GM18858 (cell line): ENCODE results near the gene NBEA.

Experiments used
- ATAC-seq: cut with Tn5 transposase; IDR thresholded peaks from one replicate; pipeline ENCODE4 v1.9.1; 2021; ENCODE audit not compliant: unreplicated experiment

Gene NBEA

GRCh38 chr13:35164324-35164932 lies 222.4 kb downstream of the NBEA start:
- peak; percentile 68 for ATAC-seq

- no peak for ATAC-seq
These were observed 223.1 kb downstream of the NBEA start for GRCh38 chr13:35165205-35165604.

GRCh38 chr13:35179494-35179893 lies 237.4 kb downstream of the NBEA start:
- ATAC-seq = no peak

DNA sequence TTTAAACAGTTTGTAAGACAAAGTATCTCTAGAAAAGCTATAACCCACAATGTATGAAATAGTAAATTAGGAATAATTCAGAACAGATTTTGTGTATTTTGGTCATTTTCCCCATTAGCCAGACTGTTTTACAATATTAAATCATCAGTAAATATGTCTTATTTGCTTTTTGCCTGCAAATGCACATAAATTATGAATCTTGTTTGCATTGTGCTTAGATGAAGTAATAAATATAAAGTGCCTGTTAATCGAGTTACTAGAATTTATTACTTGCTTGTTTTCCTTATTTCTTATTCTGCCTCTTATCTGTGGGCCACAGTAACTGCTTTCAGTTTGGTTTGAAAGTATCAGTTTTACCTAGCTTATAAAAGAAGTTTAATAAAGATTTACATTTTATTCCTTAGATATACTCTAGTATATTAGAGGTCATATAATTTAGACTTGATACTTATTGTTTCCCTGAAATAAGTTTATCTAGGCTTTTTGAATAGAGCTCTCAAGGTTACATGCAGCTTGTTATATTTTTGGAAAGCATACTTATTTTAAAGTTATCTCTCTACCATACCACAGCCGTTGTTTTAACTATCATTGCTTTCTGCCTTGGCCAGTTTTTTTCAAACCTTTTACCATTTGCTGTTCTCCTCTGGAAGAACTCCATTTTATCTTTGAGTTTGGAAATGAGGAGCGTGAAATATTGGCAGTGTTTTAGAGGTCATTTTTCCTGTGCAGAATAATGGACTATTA lies 238.0 kb downstream of the NBEA start:
- ATAC-seq = no peak

GRCh38 chr13:35190241-35190640 lies 248.2 kb downstream of the NBEA start:
- ATAC-seq = no peak

DNA sequence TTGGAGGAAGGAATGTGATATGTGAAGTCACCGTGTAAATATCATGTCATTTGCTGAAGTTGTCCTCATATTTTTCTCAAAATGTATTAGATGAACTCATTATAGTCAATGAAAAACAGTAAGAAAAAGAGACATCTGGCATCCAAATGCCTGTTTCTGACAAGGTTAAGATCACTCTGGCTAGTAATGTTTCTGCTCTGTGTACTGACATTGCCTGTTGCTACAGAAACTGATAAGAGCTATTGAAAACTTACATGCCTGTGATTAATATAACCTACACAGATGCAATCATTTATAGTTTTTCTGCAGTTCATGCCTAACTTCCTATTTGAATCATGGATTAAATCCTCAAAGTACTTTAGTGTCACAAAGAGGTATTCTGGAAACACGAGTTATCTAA lies 249.8 kb downstream of the NBEA start:
- ATAC-seq = no peak

DNA sequence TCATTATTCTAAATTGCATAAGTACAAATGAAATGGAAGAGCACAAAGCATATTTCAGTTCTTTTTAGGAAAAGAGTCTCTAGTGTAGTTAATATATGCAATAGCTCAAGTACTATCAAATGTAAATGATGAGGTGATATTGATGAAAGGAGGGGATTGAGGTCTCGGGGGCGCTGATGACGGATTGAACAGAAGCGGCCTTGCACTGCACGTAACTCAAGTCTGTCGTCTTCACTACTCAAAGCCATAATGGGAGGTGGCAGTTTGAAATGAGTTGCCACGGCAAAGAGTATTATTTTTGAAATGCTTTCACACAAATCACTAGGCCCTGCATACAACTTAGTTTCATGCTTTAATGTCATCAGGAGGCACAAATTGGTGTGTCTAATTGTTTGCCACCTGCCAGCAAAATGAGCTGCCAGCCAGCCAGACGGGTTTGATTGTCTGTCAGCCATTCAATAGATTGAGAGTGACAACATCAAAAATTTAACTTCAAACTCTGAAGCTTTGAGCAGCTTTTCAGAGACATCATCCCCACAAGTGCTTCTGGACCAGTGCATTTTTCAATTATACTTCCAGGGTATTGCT lies 256.6 kb downstream of the NBEA start:
- no peak for ATAC-seq

- no peak for ATAC-seq
These were observed 266.5 kb downstream of the NBEA start for GRCh38 chr13:35208587-35208986.

- no peak for ATAC-seq
These were observed 268.2 kb downstream of the NBEA start for GRCh38 chr13:35210261-35210660.

- no peak for ATAC-seq
These were observed 269.9 kb downstream of the NBEA start for GRCh38 chr13:35211949-35212348.

DNA sequence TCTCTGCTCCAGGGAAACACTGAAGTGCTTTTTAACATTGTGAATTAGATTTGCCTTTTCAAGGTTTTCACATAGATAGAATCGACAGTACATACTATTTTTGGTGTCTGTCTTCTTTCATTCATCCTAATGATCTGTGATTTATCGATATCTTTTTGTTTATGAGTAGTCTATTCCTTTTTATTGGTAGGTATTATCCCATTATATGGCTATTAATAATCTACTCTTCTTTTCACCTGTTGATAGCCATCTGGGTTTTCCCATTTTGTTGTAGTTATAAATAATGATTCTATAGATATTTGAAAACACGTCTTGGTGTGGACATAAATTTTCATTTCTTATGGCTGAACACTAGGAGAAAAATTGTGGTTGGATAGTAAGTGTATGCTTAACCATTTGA lies 271.8 kb downstream of the NBEA start:
- ATAC-seq = no peak

DNA sequence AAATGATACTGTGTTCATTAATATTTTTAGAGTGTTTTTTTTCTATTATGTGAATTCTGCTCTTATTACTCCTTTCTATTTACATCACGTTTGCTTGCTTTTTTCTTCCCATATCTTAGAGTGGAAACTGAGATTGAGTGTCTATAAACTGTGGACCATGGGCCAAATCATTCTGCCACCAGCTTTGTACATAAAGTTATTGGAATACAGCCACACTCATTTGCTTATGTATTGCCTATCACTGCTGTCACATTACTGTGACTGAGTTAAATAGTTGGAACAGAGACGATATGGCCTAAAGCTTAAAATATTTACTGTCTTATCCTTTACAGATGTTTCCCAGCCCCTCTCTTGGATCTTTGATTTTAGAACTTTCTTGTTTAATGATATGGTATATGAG lies 274.1 kb downstream of the NBEA start:
- no peak for ATAC-seq

DNA sequence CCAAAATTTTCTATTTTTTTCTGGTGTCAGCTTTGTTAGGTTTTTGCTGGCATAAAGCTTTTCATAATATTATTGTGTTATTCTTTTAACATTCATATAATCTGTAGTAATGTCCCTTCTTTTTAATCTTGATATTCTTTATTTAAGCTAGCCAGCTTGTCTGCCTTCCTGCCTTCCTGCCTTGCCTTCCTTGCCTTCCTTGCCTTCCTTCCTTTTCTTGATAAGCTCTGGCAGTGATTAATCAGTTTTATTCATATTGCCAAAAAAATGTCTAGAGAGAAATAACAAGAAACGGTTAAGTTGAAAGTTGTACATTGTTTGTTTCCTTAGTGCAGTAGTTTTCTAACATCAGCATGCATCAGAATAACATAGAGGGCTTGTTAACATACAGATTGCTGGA lies 277.0 kb downstream of the NBEA start:
- ATAC-seq = no peak

GRCh38 chr13:35225159-35225558 lies 283.1 kb downstream of the NBEA start:
- no peak for ATAC-seq

- ATAC-seq = no peak
These were observed 283.5 kb downstream of the NBEA start for GRCh38 chr13:35225582-35225981.

DNA sequence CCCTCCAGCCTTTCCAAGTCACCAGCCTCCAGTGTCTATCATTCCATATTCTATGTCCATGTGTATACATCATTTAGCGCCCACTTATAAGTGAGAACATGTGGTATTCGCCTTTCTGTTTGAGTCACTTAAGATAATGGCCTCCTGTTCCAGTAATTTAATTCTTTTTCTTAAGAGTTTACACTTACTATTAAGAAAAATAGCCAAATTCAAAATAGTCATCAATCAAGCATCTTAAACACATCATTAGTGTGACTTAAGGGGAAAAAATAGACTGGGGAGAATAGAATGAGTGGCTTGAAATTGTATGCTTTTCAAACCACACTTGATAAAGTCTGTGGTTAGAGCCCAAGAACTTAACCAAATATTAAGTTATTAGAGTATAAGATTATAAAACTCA lies 286.5 kb downstream of the NBEA start:
- no peak for ATAC-seq

- no peak for ATAC-seq
These were observed 289.4 kb downstream of the NBEA start for GRCh38 chr13:35231426-35231825.

GRCh38 chr13:35238274-35238673 lies 296.2 kb downstream of the NBEA start:
- ATAC-seq = no peak

DNA sequence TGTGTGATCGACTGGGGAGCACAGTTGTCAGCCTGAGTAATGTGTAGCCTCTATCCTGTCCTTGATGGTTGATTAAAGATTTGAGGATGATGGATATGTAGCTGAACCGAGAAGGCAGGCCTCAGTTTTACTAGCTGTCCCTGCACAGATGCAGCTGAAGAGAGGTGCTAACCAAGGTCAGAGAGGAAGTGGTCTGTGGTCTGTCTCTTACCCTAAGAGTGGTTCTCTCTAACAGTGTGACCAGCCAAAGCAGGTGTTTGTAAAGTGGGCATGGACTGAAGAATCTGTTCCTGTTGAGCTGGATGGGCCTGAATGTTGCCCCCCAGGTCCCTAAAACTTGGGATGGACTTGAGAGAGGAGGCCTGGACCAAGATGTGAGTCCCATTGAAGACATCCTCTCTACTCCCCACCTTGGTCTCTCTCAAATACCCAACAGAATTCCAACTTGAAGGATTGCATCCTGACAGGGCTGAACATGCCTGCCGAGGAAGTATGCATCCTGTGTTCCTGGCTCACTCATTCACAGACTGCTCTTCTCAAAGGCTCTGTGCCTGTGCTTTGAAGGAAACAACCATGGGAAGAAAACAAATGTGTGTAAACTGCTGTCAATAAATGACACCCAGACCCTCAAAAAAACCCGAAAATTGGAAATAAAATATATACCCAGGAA lies 310.6 kb downstream of the NBEA start:
- ATAC-seq = peak; percentile 90

GRCh38 chr13:35255241-35255640 lies 313.2 kb downstream of the NBEA start:
- no peak for ATAC-seq

DNA sequence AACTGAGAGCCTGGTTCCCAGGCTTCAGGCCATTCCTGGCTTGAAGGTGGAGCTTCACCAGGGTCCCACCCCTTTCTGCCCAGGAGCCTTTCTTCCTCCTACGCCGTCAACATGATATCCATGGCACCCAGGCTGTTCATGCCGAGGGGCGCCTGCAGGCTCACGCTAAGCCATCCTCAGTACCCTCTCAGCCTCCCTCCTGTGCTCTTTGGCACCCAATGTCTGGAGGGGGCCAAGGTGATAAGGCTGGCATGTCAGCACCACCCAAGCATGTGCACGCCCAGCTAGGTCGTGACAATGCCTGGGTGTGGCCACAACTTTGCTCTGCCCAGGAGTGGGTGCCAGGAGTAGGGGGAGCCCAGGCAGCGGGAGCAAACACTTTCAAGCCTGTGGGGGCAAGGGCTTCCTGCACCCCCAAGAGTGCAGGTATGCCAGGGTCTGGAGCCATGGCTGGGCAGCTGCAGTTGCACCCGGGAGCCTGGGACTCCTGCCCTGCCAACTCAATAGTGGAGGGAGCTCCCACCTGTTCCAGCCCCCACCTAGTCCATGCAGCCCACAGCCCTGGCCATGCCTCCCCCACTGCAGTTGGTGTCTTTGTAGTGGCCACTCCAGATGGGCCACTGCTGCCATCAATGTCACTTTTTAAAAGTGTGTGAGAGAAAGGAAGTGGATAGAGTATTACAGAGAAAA lies 314.5 kb downstream of the NBEA start:
- ATAC-seq = no peak
